ENCODE measurements around the gene BPNT1. TPM values are rescaled to one million over a fixed set of nuclear protein-coding genes. Genes with fewer than 3 reads are reported as not detected.

Gene BPNT1
- total RNA-seq, 1 donor from 2014 or later = 26.5 TPM

DNA sequence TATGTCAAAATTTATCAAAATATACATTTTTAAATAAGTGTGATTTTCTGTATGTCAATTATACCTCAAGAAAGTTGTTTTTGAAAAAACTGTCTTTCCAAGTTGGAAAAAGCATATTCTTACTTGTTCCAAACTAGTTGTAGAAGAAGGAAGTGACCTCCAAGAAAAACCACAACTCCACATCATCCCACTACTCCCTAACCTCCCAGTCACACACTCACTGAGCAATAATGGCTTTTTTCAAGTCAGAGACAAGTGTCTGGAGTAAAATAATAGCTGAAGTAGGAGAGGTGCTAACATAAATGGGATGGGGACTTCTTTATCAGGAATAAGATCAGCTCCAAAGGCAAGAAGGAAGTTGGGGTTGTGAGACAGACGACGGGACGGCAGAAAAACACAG is 56.7 kb downstream of the BPNT1 start:
- Histone ChIP-seq H3K9me3 (no peaks in the 10 kb centered on the region), H3K27me3 (no peaks in the 10 kb centered on the region), H3K36me3 (peaks cover 0 to 33% of the 10 kb centered on the region in 2 donors), H3K27ac (no peak overlapping the region), H3K4me1 (no peaks in the 10 kb centered on the region), H3K4me3 (no peak overlapping the region)
- TF ChIP-seq POLR2A (IDR thresholded peaks at IDR 0.05) (no peak), POLR2AphosphoS5 (IDR thresholded peaks at IDR 0.05; ENCODE audit: insufficient read depth in 1 of 2, low read depth in 1 of 2) (no peak)
- TF ChIP-seq, protein P1, sequence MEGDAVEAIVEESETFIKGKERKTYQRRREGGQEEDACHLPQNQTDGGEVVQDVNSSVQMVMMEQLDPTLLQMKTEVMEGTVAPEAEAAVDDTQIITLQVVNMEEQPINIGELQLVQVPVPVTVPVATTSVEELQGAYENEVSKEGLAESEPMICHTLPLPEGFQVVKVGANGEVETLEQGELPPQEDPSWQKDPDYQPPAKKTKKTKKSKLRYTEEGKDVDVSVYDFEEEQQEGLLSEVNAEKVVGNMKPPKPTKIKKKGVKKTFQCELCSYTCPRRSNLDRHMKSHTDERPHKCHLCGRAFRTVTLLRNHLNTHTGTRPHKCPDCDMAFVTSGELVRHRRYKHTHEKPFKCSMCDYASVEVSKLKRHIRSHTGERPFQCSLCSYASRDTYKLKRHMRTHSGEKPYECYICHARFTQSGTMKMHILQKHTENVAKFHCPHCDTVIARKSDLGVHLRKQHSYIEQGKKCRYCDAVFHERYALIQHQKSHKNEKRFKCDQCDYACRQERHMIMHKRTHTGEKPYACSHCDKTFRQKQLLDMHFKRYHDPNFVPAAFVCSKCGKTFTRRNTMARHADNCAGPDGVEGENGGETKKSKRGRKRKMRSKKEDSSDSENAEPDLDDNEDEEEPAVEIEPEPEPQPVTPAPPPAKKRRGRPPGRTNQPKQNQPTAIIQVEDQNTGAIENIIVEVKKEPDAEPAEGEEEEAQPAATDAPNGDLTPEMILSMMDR (IDR thresholded peaks at IDR 0.05) = no peak
- intact Hi-C loops (cut with DNase I) = no loop called here
- no peak for DNase-seq (ENCODE audit: extremely low spot score in 2 of 2)

DNA sequence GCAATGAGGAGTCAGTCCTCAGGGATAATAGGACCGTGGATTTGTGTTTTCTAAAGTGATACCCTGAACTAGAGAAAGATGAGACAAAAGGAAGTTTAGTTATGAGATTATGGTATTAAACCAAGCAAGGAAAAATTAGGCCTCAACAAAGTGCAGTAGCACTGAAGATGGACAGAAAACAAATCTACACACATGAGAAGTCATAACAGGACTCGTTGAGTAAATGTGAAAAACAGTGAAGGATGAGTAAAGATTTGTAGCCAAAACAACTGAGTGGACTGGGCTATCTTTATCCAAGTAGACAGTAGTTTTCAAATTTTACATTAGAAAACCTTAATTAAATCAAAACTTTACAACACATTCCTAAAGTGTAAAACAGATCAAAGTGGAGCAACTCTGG is 58.3 kb downstream of the BPNT1 start:
- H3K36me3 ChIP-seq = peaks cover 0 to 33% of the 10 kb centered on the region in 2 donors
- TF ChIP-seq, protein P1 (IDR thresholded peaks at IDR 0.05) = no peak
- TF ChIP-seq POLR2A (IDR thresholded peaks at IDR 0.05) (no peak), POLR2AphosphoS5 (IDR thresholded peaks at IDR 0.05; ENCODE audit: insufficient read depth in 1 of 2, low read depth in 1 of 2) (no peak)
- no peaks in the 10 kb centered on the region for H3K4me1 ChIP-seq
- no peaks in the 10 kb centered on the region for H3K9me3 ChIP-seq
- intact Hi-C loops (cut with DNase I) = no loop called here
- H3K4me3 ChIP-seq = no peak overlapping the region
- H3K27me3 ChIP-seq = no peaks in the 10 kb centered on the region
- no peak for DNase-seq (ENCODE audit: extremely low spot score in 2 of 2)
- H3K27ac ChIP-seq = no peak overlapping the region

DNA sequence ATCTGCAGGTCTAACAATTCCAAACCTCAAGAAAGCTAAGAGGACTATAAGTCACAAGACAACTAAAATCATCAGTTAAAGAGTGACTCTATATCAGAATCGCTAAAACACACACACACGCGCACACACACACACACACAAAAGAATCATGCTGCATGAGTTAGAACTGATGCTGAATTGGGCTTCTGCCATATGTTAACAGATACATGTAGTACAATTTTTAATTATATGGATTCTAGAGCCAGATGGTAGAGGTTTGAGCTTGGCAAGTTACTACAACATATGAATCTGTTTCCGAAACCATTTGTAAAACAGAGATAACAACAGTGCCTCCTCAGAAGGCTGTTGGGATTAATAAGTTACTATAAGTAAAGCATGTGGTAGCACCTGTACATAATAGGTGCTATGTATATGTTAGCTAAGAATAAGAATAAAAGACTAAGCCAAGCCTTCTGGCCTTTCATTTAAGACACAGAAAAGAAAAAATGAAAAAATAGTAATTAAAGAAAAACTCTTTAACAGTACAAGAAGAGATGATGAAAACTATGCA is 61.2 kb downstream of the BPNT1 start:
- peaks cover 0 to 47% of the 10 kb centered on the region in 2 donors for H3K36me3 ChIP-seq
- no peak overlapping the region for H3K27ac ChIP-seq
- intact Hi-C loops (cut with DNase I) = no loop called here
- no peaks in the 10 kb centered on the region for H3K9me3 ChIP-seq
- no peak overlapping the region for H3K4me3 ChIP-seq
- no peaks in the 10 kb centered on the region for H3K27me3 ChIP-seq
- DNase-seq (ENCODE audit: extremely low spot score in 2 of 2) = no peak
- TF ChIP-seq, protein P1 (IDR thresholded peaks at IDR 0.05) = no peak
- no peak for TF ChIP-seq POLR2A (IDR thresholded peaks at IDR 0.05)
- TF ChIP-seq POLR2AphosphoS5 (IDR thresholded peaks at IDR 0.05; ENCODE audit: insufficient read depth in 1 of 2, low read depth in 1 of 2) = no peak
- H3K4me1 ChIP-seq = no peaks in the 10 kb centered on the region

DNA sequence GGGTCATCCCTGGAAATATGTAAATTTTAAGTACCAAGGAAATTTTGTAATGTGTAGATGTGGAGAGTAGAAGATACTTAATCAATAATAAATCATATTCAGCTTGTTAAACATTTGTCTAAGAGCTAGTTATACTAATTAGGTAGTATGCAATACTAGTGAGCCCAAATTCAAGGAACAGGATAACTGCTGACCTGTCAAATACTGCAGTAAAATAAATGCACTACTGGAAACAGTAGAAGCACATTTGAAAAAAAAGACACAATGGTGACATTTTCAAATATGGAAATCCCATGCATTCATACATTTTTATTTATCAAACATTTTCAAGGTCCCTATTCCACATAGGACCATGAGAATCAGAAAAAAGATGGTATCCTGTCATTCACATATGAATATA is 70.5 kb downstream of the BPNT1 start:
- TF ChIP-seq POLR2A (IDR thresholded peaks at IDR 0.05) (no peak), POLR2AphosphoS5 (IDR thresholded peaks at IDR 0.05; ENCODE audit: insufficient read depth in 1 of 2, low read depth in 1 of 2) (no peak)
- TF ChIP-seq, protein P1 (IDR thresholded peaks at IDR 0.05) = no peak
- H3K36me3 ChIP-seq = peaks cover 0 to 65% of the 10 kb centered on the region in 2 donors

DNA sequence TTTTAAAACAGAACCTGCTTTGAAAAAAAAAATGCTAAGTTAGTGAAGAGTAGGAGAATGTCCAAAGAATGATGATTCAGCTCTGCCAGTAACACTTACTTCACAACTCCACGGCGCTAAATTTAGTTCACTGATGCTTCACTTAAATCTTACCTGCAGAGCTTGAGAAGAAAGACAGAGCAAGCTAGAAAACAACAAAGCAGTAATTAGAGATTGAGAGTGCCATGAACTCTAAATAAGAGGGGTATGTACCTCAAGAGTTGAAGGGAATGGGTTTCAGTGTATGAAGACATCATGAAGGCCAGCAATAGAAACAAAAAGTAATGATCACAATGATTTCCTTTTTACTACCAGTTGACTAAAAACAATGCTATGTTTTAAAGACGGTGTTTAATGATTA is 76.1 kb downstream of the BPNT1 start:
- no peaks in the 10 kb centered on the region for H3K27me3 ChIP-seq
- intact Hi-C loops (cut with DNase I) = no loop called here
- H3K27ac ChIP-seq = no peak overlapping the region
- no peaks in the 10 kb centered on the region for H3K9me3 ChIP-seq
- H3K4me1 ChIP-seq = no peaks in the 10 kb centered on the region
- no peak for DNase-seq (ENCODE audit: extremely low spot score in 2 of 2)
- no peak overlapping the region for H3K4me3 ChIP-seq
- TF ChIP-seq, protein P1 (IDR thresholded peaks at IDR 0.05) = no peak
- no peak for TF ChIP-seq POLR2AphosphoS5 (IDR thresholded peaks at IDR 0.05; ENCODE audit: insufficient read depth in 1 of 2, low read depth in 1 of 2)
- no peak for TF ChIP-seq POLR2A (IDR thresholded peaks at IDR 0.05)
- peaks cover 0 to 27% of the 10 kb centered on the region in 2 donors for H3K36me3 ChIP-seq

More for the DNA sequence above, 70.5 kb downstream of the BPNT1 start:
- no peak for DNase-seq (ENCODE audit: extremely low spot score in 2 of 2)
- intact Hi-C loops (cut with DNase I) = no loop called here
- H3K4me1 ChIP-seq = no peaks in the 10 kb centered on the region
- H3K9me3 ChIP-seq = no peaks in the 10 kb centered on the region
- H3K27me3 ChIP-seq = no peaks in the 10 kb centered on the region
- no peak overlapping the region for H3K27ac ChIP-seq
- no peak overlapping the region for H3K4me3 ChIP-seq
